AG10803 (cell line): ENCODE results near the gene EIF1AX.
A peak's percentile ranks its signal among the peaks of the same experiment; 100 is the strongest.

ENCODE experiments used
- DNase-seq: peaks from one replicate; pipeline ENCODE4 v3.0.0; 2010; ENCODE audit warnings: low read depth
- H3K4me3 ChIP-seq: 2 replicates; pipeline ENCODE4 v1.5.1; 2011; ENCODE audit warnings: mild to moderate bottlenecking, low read length, control low read depth
- TF ChIP-seq, protein P1 (sequence below): conservative IDR thresholded peaks from 2 replicates; pipeline ENCODE4 v1.5.1; 2011; ENCODE audit warnings: mild to moderate bottlenecking, low read length, control low read depth, inconsistent platforms

The EIF1AX gene

DNA sequence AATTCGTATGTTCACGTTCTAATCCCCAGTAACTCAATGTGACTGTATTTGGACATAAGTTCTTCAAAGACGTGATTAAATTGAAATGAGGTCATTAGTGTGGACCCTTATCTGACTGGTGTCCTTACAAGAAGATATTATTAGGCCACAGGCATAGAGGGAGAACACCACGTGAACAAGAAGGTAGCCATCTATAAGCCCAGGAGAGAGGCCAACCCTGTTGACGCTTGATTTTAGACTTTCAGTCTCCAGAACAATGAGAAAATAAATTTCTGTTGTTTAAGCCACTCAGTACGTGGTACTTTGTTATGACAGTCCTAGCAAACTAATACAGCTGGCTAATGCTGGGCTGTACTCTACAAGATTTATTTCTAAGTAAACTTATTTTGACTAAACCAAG is 1.5 kb upstream of the EIF1AX start:
- TF ChIP-seq, protein P1, sequence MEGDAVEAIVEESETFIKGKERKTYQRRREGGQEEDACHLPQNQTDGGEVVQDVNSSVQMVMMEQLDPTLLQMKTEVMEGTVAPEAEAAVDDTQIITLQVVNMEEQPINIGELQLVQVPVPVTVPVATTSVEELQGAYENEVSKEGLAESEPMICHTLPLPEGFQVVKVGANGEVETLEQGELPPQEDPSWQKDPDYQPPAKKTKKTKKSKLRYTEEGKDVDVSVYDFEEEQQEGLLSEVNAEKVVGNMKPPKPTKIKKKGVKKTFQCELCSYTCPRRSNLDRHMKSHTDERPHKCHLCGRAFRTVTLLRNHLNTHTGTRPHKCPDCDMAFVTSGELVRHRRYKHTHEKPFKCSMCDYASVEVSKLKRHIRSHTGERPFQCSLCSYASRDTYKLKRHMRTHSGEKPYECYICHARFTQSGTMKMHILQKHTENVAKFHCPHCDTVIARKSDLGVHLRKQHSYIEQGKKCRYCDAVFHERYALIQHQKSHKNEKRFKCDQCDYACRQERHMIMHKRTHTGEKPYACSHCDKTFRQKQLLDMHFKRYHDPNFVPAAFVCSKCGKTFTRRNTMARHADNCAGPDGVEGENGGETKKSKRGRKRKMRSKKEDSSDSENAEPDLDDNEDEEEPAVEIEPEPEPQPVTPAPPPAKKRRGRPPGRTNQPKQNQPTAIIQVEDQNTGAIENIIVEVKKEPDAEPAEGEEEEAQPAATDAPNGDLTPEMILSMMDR: no peak
- no peak for DNase-seq
- no peak overlapping the region for H3K4me3 ChIP-seq

DNA sequence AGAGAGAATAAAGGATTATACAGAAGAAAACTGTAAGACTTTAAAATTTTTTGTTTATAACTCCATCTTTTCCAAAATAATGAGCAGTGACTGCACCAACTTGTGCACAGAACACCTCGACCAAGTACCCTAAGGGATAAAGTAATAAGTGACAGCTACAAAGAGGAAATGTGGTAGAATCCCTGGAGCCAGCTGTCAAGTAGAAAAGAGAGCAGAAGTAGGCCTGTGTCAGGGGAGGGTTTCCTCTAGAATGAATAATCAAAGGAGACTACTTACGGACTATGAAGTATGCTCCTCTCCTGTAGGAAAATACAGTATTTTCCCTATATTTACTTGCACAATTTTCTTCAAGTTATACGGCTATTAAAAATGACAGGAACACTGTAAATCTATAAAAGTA is 1.2 kb downstream of the EIF1AX start:
- H3K4me3 ChIP-seq: peak overlapping the region; percentile 75
- DNase-seq: no peak
- TF ChIP-seq, protein P1: no peak

DNA sequence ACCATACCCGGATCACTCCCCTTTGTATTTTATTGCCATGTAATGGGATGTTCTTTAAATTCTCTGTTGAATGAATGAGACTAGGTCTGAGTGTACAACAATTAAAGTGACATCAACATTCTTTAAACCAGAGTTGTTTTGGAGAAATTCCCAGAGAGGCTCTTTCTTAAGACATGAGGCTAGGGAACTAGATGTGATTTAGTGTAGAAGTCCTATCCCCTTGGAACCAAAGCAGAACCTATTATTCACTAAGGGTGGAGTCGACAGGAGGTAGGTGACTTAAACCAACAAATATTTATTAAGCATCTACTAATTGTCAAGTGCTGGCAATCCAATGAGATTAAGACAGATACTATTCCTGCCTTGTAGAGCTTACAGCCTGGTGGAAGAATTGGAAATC is 1.7 kb downstream of the EIF1AX start:
- peak overlapping the region; percentile 75 for H3K4me3 ChIP-seq
- TF ChIP-seq, protein P1: no peak
- DNase-seq: peak; percentile 84

DNA sequence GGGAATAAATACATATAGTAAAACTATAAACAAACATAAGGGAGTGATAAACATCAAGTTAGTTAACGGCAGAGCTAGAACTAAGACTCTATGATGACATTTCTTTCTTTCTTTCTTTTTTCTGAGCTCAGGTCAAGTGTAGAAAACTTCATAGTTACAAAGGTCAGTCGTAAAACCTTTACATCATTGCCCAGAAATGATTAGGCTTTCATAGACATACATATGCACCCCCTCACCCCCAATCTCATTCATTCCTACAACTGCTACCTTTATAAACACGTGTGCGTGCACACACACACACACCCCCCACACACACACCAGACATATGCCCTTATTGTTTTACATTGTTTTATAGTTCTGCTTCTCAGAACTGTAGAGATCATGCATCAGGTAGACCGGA is 5.7 kb downstream of the EIF1AX start:
- H3K4me3 ChIP-seq: no peak overlapping the region
- TF ChIP-seq, protein P1: no peak
- DNase-seq: no peak

DNA sequence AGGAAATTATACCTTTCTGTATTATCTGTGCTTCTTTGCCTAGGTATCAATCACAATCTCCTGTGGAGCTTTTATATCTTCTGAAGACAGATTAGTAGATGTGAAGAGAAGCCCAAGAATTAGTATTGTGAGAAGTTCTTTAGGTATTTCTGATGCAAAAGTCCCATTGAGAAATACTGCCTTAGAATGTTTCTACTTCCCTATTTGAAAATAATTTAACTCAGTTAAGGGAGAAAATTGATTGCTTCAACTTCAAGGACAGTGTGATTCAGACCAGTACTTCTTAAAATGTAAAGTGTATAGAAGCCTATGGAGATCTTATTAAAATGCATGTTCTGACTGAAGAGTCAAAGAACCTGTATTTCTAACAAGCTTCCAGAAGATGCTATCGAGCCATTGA is 9.0 kb downstream of the EIF1AX start:
- no peak overlapping the region for H3K4me3 ChIP-seq
- no peak for DNase-seq
- TF ChIP-seq, protein P1: no peak

DNA sequence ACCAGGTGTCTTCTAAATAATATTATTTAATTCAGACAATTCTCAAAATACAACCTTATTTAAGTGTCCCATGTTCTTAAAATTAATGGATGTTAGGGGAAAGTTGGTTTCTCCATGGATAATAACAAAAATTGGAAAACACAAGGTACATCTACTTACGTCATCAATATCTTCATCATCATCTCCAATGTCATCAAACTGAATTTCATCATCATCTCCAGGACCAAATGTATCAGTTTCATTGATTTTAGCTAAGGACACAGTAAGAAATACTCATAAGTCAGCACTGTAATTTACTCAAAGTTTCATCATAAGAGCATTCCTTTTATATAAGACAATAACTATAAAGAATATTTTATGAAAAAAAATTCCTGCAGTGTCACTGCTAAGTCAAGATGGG is 11.3 kb downstream of the EIF1AX start:
- DNase-seq: no peak

DNA sequence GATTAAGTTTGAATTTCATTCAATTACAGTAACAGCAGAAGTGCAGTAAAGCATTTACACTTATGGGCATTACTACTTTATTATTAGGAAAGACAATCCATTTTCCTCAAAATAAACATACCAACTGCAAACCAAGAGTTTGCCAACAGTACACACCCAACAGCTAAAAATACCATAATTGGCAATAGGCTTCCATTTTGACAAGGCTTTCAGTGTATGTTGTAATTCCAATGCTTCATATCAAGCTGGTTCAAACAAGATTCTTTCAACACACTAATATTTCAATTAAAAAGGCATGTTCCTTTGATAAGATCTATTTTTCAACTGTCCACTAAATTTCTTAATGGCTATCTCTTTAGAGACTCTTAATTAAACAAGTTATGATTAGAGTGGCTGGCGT is 12.1 kb downstream of the EIF1AX start:
- no peak for DNase-seq
- TF ChIP-seq, protein P1: no peak
- H3K4me3 ChIP-seq: no peak overlapping the region

More for the DNA sequence above, 11.3 kb downstream of the EIF1AX start:
- no peak overlapping the region for H3K4me3 ChIP-seq
- TF ChIP-seq, protein P1: no peak
